HCT116 (cell line): ENCODE measurements around the gene AQP4. TPM values are rescaled to one million over a fixed set of nuclear protein-coding genes. Genes with fewer than 3 reads are reported as not detected.

ENCODE experiments used
- ATAC-seq: fragments of 200-7000 bp; cut with Tn5 transposase; 2 replicates; pipeline ENCODE4 v1.9.1; 2020; ENCODE audit warnings: mild to moderate bottlenecking, moderate library complexity
- Bru-seq: library from RNA; stranded (reverse); fragments of 400-500 nt; gene quantifications from one replicate; lab custom pipeline; 2021; lab: Mats Ljungman, UMichigan
- BruChase-seq, 2 experiments: library from RNA; stranded (reverse); fragments of 400-500 nt; gene quantifications; one replicate each; lab custom pipeline; 2021; lab: Mats Ljungman, UMichigan
- BruUV-seq: library from RNA; stranded (reverse); fragments of 400-500 nt; replicated peaks from 2 replicates; lab custom pipeline; 2021; lab: Mats Ljungman, UMichigan
- CTCF ChIA-PET: fragments of 300-600 bp; sonication (Branson Sonifier 250); formaldehyde crosslinking; loops from one replicate; lab custom pipeline; 2021; ENCODE audit warnings: antibody characterized with exemption; lab: Charles Lee
- POLR2A ChIA-PET: fragments of 300-600, 350-600 bp; sonication (Branson Sonifier 250); formaldehyde crosslinking; loops from one replicate; lab custom pipeline; 2021; ENCODE audit warnings: antibody characterized with exemption; lab: Charles Lee
- RAD21 ChIA-PET, 2 experiments: fragments of 300-600 bp; sonication (Branson Sonifier 250); formaldehyde crosslinking; loops; one replicate each; lab custom pipeline; 2023; ENCODE audit warnings: low total read pairs in 2 of 2; ENCODE audit not compliant: uncharacterized antibody in 2 of 2, unreplicated experiment in 2 of 2, low non-redundant PET in 1 of 2; lab: Charles Lee
- DNase-seq: peaks from one replicate; pipeline ENCODE4 v3.0.0-alpha.2; 2010; ENCODE audit warnings: low read depth, low spot score
- H2AFZ ChIP-seq: fragments of 200-600 bp; shearing (Covaris generic), sonication (generic); 2 replicates; pipeline ENCODE4 v1.6.1; 2017; ENCODE audit warnings: low read depth, mixed run types, mixed read lengths, antibody characterized with exemption, low read length; ENCODE audit not compliant: poor library complexity, severe bottlenecking
- H3K27ac ChIP-seq: 2 replicates; pipeline ENCODE4 v1.5.1; 2012; ENCODE audit warnings: low read depth, low read length
- H3K27me3 ChIP-seq: fragments of 200-600 bp; sonication (generic); 2 replicates; pipeline ENCODE4 v1.6.1; 2016; ENCODE audit warnings: mixed run types, low read length, mixed read lengths; ENCODE audit not compliant: insufficient read depth
- H3K36me3 ChIP-seq, 2 experiments: fragments of 200-500 bp in 1 of 2; fragments of 200-600 bp in 1 of 2; sonication (Bioruptor generic) in 1 of 2; sonication (generic) in 1 of 2; 2 replicates each; pipeline versions ENCODE4 v1.5.1 to v1.6.1; 2014 to 2016; ENCODE audit warnings: low read length in 2 of 2, inconsistent platforms in 1 of 2, mixed read lengths in 1 of 2, mixed run types in 1 of 2; ENCODE audit not compliant: insufficient read depth in 2 of 2, control insufficient read depth in 1 of 2
- H3K4me1 ChIP-seq, 2 experiments: fragments of 200-600 bp in 1 of 2; sonication (generic) in 1 of 2; 2 replicates each; pipeline versions ENCODE4 v1.5.1 to v1.6.1; 2012 to 2017; ENCODE audit warnings: low read length in 2 of 2, inconsistent platforms in 1 of 2, mild to moderate bottlenecking in 1 of 2, mixed read lengths in 1 of 2, mixed run types in 1 of 2, moderate library complexity in 1 of 2; ENCODE audit not compliant: insufficient read depth in 2 of 2, control insufficient read depth in 1 of 2
- H3K4me2 ChIP-seq: fragments of 200-600 bp; sonication (generic); 2 replicates; pipeline ENCODE4 v1.6.1; 2017; ENCODE audit warnings: mixed run types, low read length, mixed read lengths
- H3K4me3 ChIP-seq, 2 experiments: fragments of 200-600 bp in 1 of 2; sonication (generic) in 1 of 2; replicated peaks in 1 of 2; 2 replicates each; pipeline ENCODE4 v1.5.1; 2011 to 2016; ENCODE audit warnings: low read length in 2 of 2, control low read depth in 1 of 2, low read depth in 1 of 2, mild to moderate bottlenecking in 1 of 2, mixed read lengths in 1 of 2, mixed run types in 1 of 2
- H3K79me2 ChIP-seq: fragments of 200-600 bp; sonication (generic); 2 replicates; pipeline ENCODE4 v1.6.1; 2017; ENCODE audit warnings: mild to moderate bottlenecking, mixed run types, low read length, moderate library complexity, mixed read lengths; ENCODE audit not compliant: insufficient read depth
- H3K9ac ChIP-seq: fragments of 200-600 bp; sonication (generic); 2 replicates; pipeline ENCODE4 v1.6.1; 2016; ENCODE audit warnings: low read length, mixed read lengths
- H3K9me2 ChIP-seq: fragments of 200-600 bp; sonication (generic), shearing (Covaris generic); 2 replicates; pipeline ENCODE4 v1.6.1; 2017; ENCODE audit warnings: mixed run types, mild to moderate bottlenecking, moderate library complexity; ENCODE audit not compliant: insufficient read depth
- H3K9me3 ChIP-seq, 2 experiments: fragments of 200-500 bp in 1 of 2; fragments of 200-600 bp in 1 of 2; sonication (Bioruptor generic) in 1 of 2; sonication (generic) in 1 of 2; 2 replicates each; pipeline ENCODE4 v1.6.1; 2014 to 2017; ENCODE audit warnings: low read length in 2 of 2, mixed read lengths in 2 of 2, inconsistent platforms in 1 of 2, low read depth in 1 of 2, mild to moderate bottlenecking in 1 of 2, mixed run types in 1 of 2, moderate library complexity in 1 of 2; ENCODE audit not compliant: control insufficient read depth in 1 of 2, insufficient read depth in 1 of 2
- H4K20me1 ChIP-seq: fragments of 200-600 bp; sonication (generic), shearing (Covaris generic); 2 replicates; pipeline ENCODE4 v1.6.1; 2017; ENCODE audit warnings: mixed run types, mild to moderate bottlenecking, moderate library complexity; ENCODE audit not compliant: insufficient read depth
- EGR1 ChIP-seq: IDR thresholded peaks from 2 replicates; pipeline ENCODE4 v1.6.1; 2012; ENCODE audit warnings: low read depth
- EZH2 ChIP-seq: fragments of 200-600 bp; sonication (generic); IDR thresholded peaks from 2 replicates; pipeline ENCODE4 v1.6.1; 2017; ENCODE audit warnings: antibody characterized with exemption, mixed run types
- EZH2phosphoT487 ChIP-seq: fragments of 200-600 bp; IDR thresholded peaks from 2 replicates; pipeline ENCODE4 v1.6.1; 2018; ENCODE audit warnings: antibody characterized with exemption, borderline replicate concordance
- FOSL1 ChIP-seq: IDR thresholded peaks from 2 replicates; pipeline ENCODE4 v1.6.1; 2012; ENCODE audit warnings: low read depth
- JUND ChIP-seq: IDR thresholded peaks from 2 replicates; pipeline ENCODE4 v1.6.1; 2012
- MAX ChIP-seq: IDR thresholded peaks from 2 replicates; pipeline ENCODE4 v1.6.1; 2012
- POLR2A ChIP-seq: IDR thresholded peaks from 2 replicates; pipeline ENCODE4 v1.7.0; 2011; ENCODE audit warnings: borderline replicate concordance; ENCODE audit not compliant: insufficient read depth, insufficient read length; ENCODE audit errors: extremely low read depth
- POLR2AphosphoS5 ChIP-seq: IDR thresholded peaks from 2 replicates; pipeline ENCODE4 v1.6.1; 2011; ENCODE audit warnings: mild to moderate bottlenecking, low read depth, low read length, moderate library complexity
- SIN3A ChIP-seq: IDR thresholded peaks from 2 replicates; pipeline ENCODE4 v1.6.1; 2012; ENCODE audit warnings: low read depth
- SP1 ChIP-seq: IDR thresholded peaks from 2 replicates; pipeline ENCODE4 v1.6.1; 2012; ENCODE audit warnings: low read depth
- SRF ChIP-seq: IDR thresholded peaks from 2 replicates; pipeline ENCODE4 v1.6.1; 2012; ENCODE audit warnings: low read depth
- ZFX ChIP-seq: fragments of 450-650 bp; IDR thresholded peaks from 2 replicates; pipeline ENCODE4 v1.6.1; 2017
- intact Hi-C: fragments of 100-400 bp; cut with micrococcal nuclease; formaldehyde crosslinking; loops from 2 replicates; pipeline ENCODE4 v1.10.0; 2022
- long read RNA-seq: library from polyadenylated mRNA; unstranded; transcript quantifications from one replicate; pipeline ENCODE4 v2.0.0, GENCODE V29; 2021; ENCODE audit not compliant: unreplicated experiment
- polyA plus RNA-seq: library from polyadenylated mRNA; unstranded; fragments of >200 nt; gene quantifications from 2 replicates; pipeline ENCODE4 v1.2.1, GENCODE V29; 2012; ENCODE audit warnings: missing spikeins
- total RNA-seq: library from RNA; stranded (reverse); gene quantifications from one replicate; pipeline ENCODE4 v1.2.1, GENCODE V29; 2021; ENCODE audit not compliant: unreplicated experiment
- TF ChIP-seq, protein P1 (sequence below): IDR thresholded peaks from 2 replicates; pipeline ENCODE4 v1.6.1; 2012

The AQP4 gene
- total RNA-seq (0.07 TPM), Bru-seq, nascent RNA (not detected), BruChase-seq, experiment 1, labeled RNA remaining after a 6-hour chase (not detected), BruChase-seq, experiment 2, labeled RNA remaining after a 2-hour chase (not detected)
- polyA plus RNA-seq, result not detected in 2 replicates
- long read RNA-seq, result 0 reads

DNA sequence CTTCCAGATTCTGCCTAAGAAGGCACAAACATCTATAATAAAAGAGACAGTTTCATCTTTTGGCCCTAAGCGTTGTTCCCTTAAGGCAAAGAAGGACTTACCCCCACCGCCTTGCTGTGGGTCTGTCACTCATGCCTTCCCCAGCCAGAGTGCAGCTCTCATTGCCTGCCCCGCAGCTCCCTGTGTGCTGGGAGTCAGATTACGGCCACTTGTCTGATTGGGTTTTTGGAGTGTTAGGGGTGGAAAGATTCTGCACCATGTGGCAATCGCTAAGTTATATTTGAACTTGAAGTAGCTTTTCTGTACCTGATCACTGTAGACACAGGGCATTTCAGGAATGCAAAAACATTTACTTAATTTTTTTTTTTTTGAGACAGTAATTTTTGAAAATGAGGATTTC is at the start of gene AQP4:
AQP4 (minus strand) TSS at position 151 of the 400 bp plus-strand sequence; CDS start at position 133, 18 bp downstream.
- Histone ChIP-seq H3K9ac (no peak within 1 kb of the TSS), H3K4me1 (peaks cover 0 to 6% of the 10 kb centered on the region in 2 experiments; a peak in 2 of 4 replicates), H4K20me1 (no peaks in the 10 kb centered on the region), H3K4me2 (no peak within 1 kb of the TSS), H3K9me3 (no peaks in the 10 kb centered on the region), H3K79me2 (no peaks in the 10 kb centered on the region), H3K4me3 (no peak within 1 kb of the TSS), H3K9me2 (no peaks in the 10 kb centered on the region), H3K27me3 (peaks cover 18% of the 10 kb centered on the region), H3K36me3 (no peaks in the 10 kb centered on the region), H3K27ac (no peak within 1 kb of the TSS), H2AFZ (no peak within 1 kb of the TSS)
- POLR2A ChIA-PET, result interaction anchor here (0.6 kb wide), 1 partner anchor 15 kb away, joined by 4 read pairs; no protein-coding TSS in a partner anchor
- ATAC-seq, result no peak
- intact Hi-C loops, result no loop called here
- CTCF ChIA-PET, result no interaction called here
- DNase-seq, result no peak
- RAD21 ChIA-PET, result no interaction called here
- TF ChIP-seq EZH2phosphoT487, result no peak
- TF ChIP-seq EZH2, result no peak
- no peak for TF ChIP-seq SIN3A
- TF ChIP-seq, protein P1, sequence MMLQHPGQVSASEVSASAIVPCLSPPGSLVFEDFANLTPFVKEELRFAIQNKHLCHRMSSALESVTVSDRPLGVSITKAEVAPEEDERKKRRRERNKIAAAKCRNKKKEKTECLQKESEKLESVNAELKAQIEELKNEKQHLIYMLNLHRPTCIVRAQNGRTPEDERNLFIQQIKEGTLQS, result no peak
- no peak for TF ChIP-seq POLR2AphosphoS5
- no peak for TF ChIP-seq SP1
- no peak for TF ChIP-seq MAX
- no peak for TF ChIP-seq FOSL1
- no TSS peak for BruUV-seq

GRCh38 chr18:26911840-26912239 is 46.3 kb upstream of the AQP4 start:
- no TSS peak for BruUV-seq
- ChIA-PET RAD21 (no interaction called here), CTCF (no interaction called here), POLR2A (no interaction called here)
- Histone ChIP-seq H4K20me1 (no peaks in the 10 kb centered on the region), H2AFZ (no peak overlapping the region), H3K9me2 (no peaks in the 10 kb centered on the region), H3K27ac (no peak overlapping the region), H3K79me2 (no peaks in the 10 kb centered on the region), H3K36me3 (no peaks in the 10 kb centered on the region), H3K9ac (no peak overlapping the region), H3K4me1 (0 out of 4 replicates have a peak, but pooled peaks cover 0 to 3% of the 10 kb centered on the region in 2 experiments), H3K27me3 (peaks cover 21% of the 10 kb centered on the region), H3K9me3 (no peaks in the 10 kb centered on the region), H3K4me3 (no peak overlapping the region), H3K4me2 (no peak overlapping the region)
- intact Hi-C loops, result no loop called here
- TF ChIP-seq EZH2phosphoT487, result no peak
- TF ChIP-seq FOSL1, result no peak
- TF ChIP-seq JUND, result no peak
- TF ChIP-seq SIN3A, result no peak
- no peak for TF ChIP-seq SRF
- no peak for TF ChIP-seq ZFX
- no peak for TF ChIP-seq EGR1
- no peak for TF ChIP-seq POLR2A
- TF ChIP-seq MAX, result no peak
- DNase-seq (no peak), ATAC-seq (no peak)
